Hepatic stellate cell (primary cell): ENCODE measurements around the gene PHAX.
"Not testable (repeated sequence)": the region's sequence is repeated elsewhere in the genome, so short reads cannot be mapped to it uniquely, and the experiment has no call there.

Experiments
- DNase-seq: peaks from one replicate; pipeline ENCODE4 v3.0.0; 2011; ENCODE audit warnings: low spot score

PHAX gene

GRCh38 chr5:126600631-126601511 lies at the start of gene PHAX:
Gene PHAX, plus strand, starts transcription at chr5:126600947. Its CDS starts 16 bp downstream, at chr5:126600963.
- peak; percentile 84 for DNase-seq

- DNase-seq: no peak
These were observed 48.1 kb upstream of the PHAX start for GRCh38 chr5:126552614-126553013.

- DNase-seq: not testable (repeated sequence)
These were observed 45.6 kb upstream of the PHAX start for GRCh38 chr5:126555101-126555500.

GRCh38 chr5:126561908-126562307 lies 38.8 kb upstream of the PHAX start:
- no peak for DNase-seq

- DNase-seq: no peak
These were observed 37.9 kb upstream of the PHAX start for GRCh38 chr5:126562823-126563222.

GRCh38 chr5:126568206-126568755 lies 32.5 kb upstream of the PHAX start:
- DNase-seq: no peak

GRCh38 chr5:126575644-126576043 lies 25.1 kb upstream of the PHAX start:
- DNase-seq: no peak

GRCh38 chr5:126576974-126577373 lies 23.8 kb upstream of the PHAX start:
- DNase-seq: no peak

- DNase-seq: no peak
These were observed 23.3 kb upstream of the PHAX start for GRCh38 chr5:126577415-126577814.

GRCh38 chr5:126579716-126580115 lies 21.0 kb upstream of the PHAX start:
- no peak for DNase-seq

- no peak for DNase-seq
These were observed 17.0 kb upstream of the PHAX start for GRCh38 chr5:126583761-126584160.

- no peak for DNase-seq
These were observed 13.0 kb upstream of the PHAX start for GRCh38 chr5:126587551-126588390.

- no peak for DNase-seq
These were observed 11.0 kb upstream of the PHAX start for GRCh38 chr5:126589536-126590297.

- no peak for DNase-seq
These were observed 9.2 kb upstream of the PHAX start for GRCh38 chr5:126591549-126591948.

- DNase-seq: peak; percentile 92
These were observed 5.8 kb upstream of the PHAX start, which contains the start of gene ALDH7A1 for GRCh38 chr5:126594748-126595485. Gene ALDH7A1, minus strand, starts transcription at chr5:126595219. Its CDS starts 21 bp downstream, at chr5:126595198.

GRCh38 chr5:126595486-126596083 lies 5.2 kb upstream of the PHAX start:
- no peak for DNase-seq

GRCh38 chr5:126597156-126597555 lies 3.6 kb upstream of the PHAX start:
- no peak for DNase-seq

- no peak for DNase-seq
These were observed 1.2 kb upstream of the PHAX start for GRCh38 chr5:126599499-126599898.

GRCh38 chr5:126599971-126600630 lies 646 bp upstream of the PHAX start:
- not testable (repeated sequence) for DNase-seq

- DNase-seq: no peak
These were observed 2.8 kb downstream of the PHAX start for GRCh38 chr5:126603402-126603991.
